NB4 (cell line): ENCODE data around the gene CFAP97D1.

Experiments
- DNase-seq: peaks from one replicate; pipeline ENCODE4 v3.0.0; 2010; ENCODE audit warnings: low read depth
- H3K4me3 ChIP-seq: one replicate; pipeline ENCODE4 v1.5.1; 2011; ENCODE audit warnings: mild to moderate bottlenecking, low read depth, low read length, moderate library complexity
- MYC ChIP-seq: IDR thresholded peaks from 2 replicates; pipeline ENCODE4 v1.6.1; 2011; ENCODE audit warnings: low read depth, low read length
- POLR2A ChIP-seq: IDR thresholded peaks from 2 replicates; pipeline ENCODE4 v1.6.1; 2011; ENCODE audit warnings: mild to moderate bottlenecking; ENCODE audit not compliant: insufficient read length; ENCODE audit errors: extremely low read depth
- TF ChIP-seq, protein P1 (sequence below): IDR thresholded peaks from 2 replicates; pipeline ENCODE4 v1.6.1; 2011; ENCODE audit warnings: low read depth, low read length
- TF ChIP-seq, protein P2 (sequence below): IDR thresholded peaks from one replicate; pipeline ENCODE4 v1.5.1; 2012; ENCODE audit warnings: low read depth, low read length

The CFAP97D1 gene

DNA sequence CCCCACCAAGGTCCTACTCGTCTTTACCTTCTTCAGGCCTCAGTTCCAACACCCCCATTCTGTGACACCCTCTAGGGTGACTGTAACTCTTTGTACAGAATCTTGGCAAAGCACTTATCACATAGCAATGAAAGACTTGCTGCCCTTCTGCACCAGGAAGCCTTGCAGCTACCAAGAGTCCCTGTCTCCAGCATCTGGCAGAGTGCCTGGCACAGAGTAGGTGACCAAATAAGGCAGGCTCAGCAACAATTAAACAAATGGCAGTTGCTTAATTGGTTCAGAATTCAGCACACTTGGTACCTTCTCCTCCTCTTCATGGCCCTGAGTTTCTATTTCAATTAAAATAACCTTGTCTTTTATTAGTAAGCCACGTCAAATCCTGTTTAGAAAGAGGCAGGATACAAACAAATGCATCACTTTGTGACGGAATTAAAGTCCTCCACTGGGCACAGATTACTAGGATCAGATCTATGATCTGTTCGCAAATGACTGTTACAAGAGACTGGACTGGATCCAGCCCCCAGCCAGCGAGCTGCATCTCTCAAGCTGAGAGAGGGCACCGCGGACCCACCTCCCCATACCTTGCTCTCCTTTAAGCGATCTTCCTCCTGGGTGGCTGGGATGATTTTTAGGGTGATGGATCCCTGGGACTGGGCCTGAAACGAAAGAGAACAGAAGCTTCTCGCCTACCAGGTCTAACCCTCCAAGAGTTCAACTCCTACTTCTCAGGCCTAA, 43.3 kb downstream of the CFAP97D1 start:
- DNase-seq, result no peak
- H3K4me3 ChIP-seq, result no peak overlapping the region
- TF ChIP-seq POLR2A, result no peak
- TF ChIP-seq, protein P1, sequence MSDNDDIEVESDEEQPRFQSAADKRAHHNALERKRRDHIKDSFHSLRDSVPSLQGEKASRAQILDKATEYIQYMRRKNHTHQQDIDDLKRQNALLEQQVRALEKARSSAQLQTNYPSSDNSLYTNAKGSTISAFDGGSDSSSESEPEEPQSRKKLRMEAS, result no peak
- no peak for TF ChIP-seq MYC
- TF ChIP-seq, protein P2, sequence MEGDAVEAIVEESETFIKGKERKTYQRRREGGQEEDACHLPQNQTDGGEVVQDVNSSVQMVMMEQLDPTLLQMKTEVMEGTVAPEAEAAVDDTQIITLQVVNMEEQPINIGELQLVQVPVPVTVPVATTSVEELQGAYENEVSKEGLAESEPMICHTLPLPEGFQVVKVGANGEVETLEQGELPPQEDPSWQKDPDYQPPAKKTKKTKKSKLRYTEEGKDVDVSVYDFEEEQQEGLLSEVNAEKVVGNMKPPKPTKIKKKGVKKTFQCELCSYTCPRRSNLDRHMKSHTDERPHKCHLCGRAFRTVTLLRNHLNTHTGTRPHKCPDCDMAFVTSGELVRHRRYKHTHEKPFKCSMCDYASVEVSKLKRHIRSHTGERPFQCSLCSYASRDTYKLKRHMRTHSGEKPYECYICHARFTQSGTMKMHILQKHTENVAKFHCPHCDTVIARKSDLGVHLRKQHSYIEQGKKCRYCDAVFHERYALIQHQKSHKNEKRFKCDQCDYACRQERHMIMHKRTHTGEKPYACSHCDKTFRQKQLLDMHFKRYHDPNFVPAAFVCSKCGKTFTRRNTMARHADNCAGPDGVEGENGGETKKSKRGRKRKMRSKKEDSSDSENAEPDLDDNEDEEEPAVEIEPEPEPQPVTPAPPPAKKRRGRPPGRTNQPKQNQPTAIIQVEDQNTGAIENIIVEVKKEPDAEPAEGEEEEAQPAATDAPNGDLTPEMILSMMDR, result no peak

DNA sequence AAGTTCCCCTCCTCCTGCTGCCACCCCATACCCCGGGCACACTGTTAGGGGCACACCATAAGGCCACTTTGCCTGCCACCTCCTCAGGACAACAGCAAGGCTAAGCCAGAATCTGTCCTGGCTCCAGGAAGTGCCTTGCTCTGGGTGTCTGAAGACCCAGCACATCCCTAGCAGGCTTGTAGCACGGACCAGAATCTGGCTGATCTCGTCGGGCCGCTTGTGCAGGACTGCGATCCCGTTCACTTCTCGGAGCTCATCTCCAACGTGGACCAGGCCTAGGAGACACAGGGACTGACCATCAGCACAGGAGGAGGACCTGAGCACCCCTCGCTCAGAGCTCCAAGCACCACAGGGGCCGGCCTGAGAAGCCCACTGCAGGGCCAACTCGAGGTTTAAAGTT, 45.3 kb downstream of the CFAP97D1 start:
- H3K4me3 ChIP-seq, result no peak overlapping the region
- TF ChIP-seq POLR2A (no peak), MYC (no peak)
- TF ChIP-seq, protein P2, result no peak
- TF ChIP-seq, protein P1, result no peak

DNA sequence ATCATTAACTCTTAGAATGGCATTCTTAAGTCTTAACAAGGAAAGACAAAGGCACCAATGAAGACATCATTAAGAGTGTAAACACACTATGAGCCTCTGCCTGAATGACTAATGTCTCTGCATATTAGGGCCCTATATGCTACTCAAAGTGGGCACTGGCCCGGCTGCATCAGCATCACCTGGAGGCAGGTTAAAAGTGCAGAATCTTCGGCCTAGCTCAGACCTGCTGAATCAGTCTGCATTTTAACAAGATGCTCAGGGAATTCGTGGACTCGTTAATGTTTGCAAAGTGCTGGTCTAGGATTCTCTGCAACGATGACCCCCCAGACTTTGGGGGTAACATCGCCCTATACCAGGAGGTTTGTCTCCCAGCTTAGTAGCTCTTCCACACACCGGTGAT, 46.0 kb downstream of the CFAP97D1 start:
- no peak for TF ChIP-seq MYC
- TF ChIP-seq, protein P1, result no peak
- TF ChIP-seq POLR2A, result no peak
- TF ChIP-seq, protein P2, result no peak
- no peak overlapping the region for H3K4me3 ChIP-seq
- DNase-seq, result no peak

More for the DNA sequence above, 45.3 kb downstream of the CFAP97D1 start:
- DNase-seq, result no peak

DNA sequence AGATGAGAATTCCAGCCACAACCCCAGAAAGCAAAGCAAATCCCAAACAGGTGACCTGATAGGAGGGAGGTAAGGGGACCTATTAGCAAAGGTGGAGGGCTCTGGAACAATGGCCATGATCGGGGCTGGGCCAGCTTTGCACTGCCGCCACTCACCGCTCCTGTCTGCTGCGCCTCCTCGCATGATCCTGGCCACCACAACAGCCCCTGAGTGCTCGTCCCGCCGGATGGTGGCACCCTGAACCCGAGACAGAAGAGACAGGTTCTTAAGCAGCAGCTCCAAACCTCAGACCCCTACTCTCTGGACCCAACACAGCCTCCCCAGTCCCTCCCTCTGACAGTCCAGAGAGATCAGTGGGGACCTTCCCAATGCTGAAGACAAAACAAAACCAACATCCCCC, 47.4 kb downstream of the CFAP97D1 start:
- H3K4me3 ChIP-seq, result no peak overlapping the region
- DNase-seq, result no peak
- TF ChIP-seq MYC, result no peak
- TF ChIP-seq, protein P2, result no peak
- no peak for TF ChIP-seq POLR2A
- TF ChIP-seq, protein P1, result no peak

DNA sequence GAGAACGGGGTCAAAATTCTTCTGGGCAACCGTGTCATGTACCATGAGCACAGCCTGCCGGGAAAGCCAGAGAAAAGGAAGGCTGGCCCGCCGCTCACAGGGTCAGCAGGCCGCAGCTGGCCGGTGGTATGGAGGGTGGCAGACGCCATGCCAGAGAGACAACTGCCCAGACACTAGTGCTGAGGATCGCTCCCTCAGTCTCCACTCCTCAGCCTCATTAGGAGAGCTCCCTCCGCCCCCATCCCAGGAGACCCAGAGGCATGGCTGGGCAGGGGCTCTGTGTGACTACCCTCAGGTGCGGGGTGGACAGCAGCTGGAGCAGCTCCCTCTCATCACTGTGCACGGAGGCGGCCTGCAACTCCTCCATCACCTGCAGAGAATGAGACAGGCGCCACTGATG, 49.5 kb downstream of the CFAP97D1 start:
- DNase-seq, result no peak
- H3K4me3 ChIP-seq, result no peak overlapping the region
- TF ChIP-seq POLR2A (no peak), MYC (no peak)
- TF ChIP-seq, protein P2, result no peak
- TF ChIP-seq, protein P1, result no peak
